Measurements from ENCODE around the gene KIDINS220.

Gene KIDINS220

DNA sequence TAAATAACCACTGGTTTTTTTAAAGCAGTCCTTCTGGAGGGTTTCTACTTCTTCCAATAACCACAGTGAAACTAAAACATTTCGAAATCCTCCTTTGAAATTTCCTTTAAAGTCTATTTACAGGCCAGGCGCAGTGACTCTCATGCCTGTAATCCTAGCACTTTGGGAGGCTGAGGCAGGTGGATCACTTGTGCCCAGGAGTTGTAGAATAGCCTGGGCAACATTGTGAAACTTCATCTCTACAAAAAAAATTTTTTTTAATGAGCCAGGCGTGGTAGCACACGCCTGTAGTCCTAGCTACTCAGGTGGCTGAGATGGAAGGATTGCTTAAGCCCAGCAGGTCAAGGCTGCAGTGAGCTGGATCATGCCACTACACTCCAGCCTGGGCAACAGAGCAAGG, 15.2 kb downstream of the KIDINS220 start:
- H3K36me3 ChIP-seq: peaks cover 22% of the 10 kb centered on the region

GRCh38 chr2:8821276-8822217, 15.9 kb downstream of the KIDINS220 start:
- Histone ChIP-seq H3K4me1 (no peaks in the 10 kb centered on the region; the same call in 1 of the 2 replicates), H3K4me3 (ENCODE audit: low read depth, low read length) (no peak overlapping the region), H3K9me3 (no peaks in the 10 kb centered on the region), H3K36me3 (peaks cover 22% of the 10 kb centered on the region), H3K27me3 (no peaks in the 10 kb centered on the region)
- TF ChIP-seq CTCF (IDR thresholded peaks at IDR 0.05; ENCODE audit: low read depth, low read length): no peak
- no peak for DNase-seq

More for the DNA sequence above, 15.2 kb downstream of the KIDINS220 start:
- DNase-seq: no peak
- no peak for TF ChIP-seq CTCF (IDR thresholded peaks at IDR 0.05; ENCODE audit: low read depth, low read length)
- no peaks in the 10 kb centered on the region for H3K27me3 ChIP-seq
- H3K4me3 ChIP-seq (ENCODE audit: low read depth, low read length): no peak overlapping the region
- no peaks in the 10 kb centered on the region for H3K9me3 ChIP-seq
- H3K4me1 ChIP-seq: no peaks in the 10 kb centered on the region; the same call in 1 of the 2 replicates

GRCh38 chr2:8819948-8820347, 17.5 kb downstream of the KIDINS220 start:
- TF ChIP-seq CTCF (IDR thresholded peaks at IDR 0.05; ENCODE audit: low read depth, low read length): no peak
- Histone ChIP-seq H3K4me1 (no peaks in the 10 kb centered on the region; the same call in 1 of the 2 replicates), H3K27me3 (no peaks in the 10 kb centered on the region), H3K9me3 (no peaks in the 10 kb centered on the region), H3K36me3 (peaks cover 15% of the 10 kb centered on the region), H3K4me3 (ENCODE audit: low read depth, low read length) (no peak overlapping the region)
- no peak for DNase-seq

- no peak for TF ChIP-seq CTCF (IDR thresholded peaks at IDR 0.05; ENCODE audit: low read depth, low read length)
- Histone ChIP-seq H3K4me3 (ENCODE audit: low read depth, low read length) (no peak overlapping the region), H3K4me1 (no peaks in the 10 kb centered on the region; the same call in 1 of the 2 replicates), H3K36me3 (peaks cover 9% of the 10 kb centered on the region), H3K9me3 (no peaks in the 10 kb centered on the region), H3K27me3 (no peaks in the 10 kb centered on the region)
- DNase-seq: no peak
Measured at GRCh38 chr2:8819194-8819593, 18.2 kb downstream of the KIDINS220 start.

DNA sequence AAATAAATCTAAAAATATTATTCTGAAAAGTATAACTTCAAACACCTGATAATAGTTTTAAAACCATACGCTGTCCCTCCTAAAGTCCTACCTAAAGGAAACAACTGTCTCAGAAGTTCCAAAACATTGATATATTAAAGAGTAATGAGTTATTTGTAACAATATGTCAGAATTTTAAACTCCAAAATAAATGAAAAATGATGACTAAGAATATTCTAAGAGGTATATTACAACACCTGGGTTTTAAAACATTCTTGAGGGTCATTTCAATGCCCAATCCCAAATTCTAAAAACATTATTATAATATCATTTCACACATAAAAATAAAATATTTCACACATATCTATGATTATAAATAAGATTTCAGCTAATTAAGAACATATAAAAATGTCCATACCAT, 20.2 kb downstream of the KIDINS220 start:
- no peak for DNase-seq
- no peak for TF ChIP-seq CTCF (IDR thresholded peaks at IDR 0.05; ENCODE audit: low read depth, low read length)
- H3K36me3 ChIP-seq: peaks cover 8% of the 10 kb centered on the region
- H3K27me3 ChIP-seq: no peaks in the 10 kb centered on the region
- no peaks in the 10 kb centered on the region; the same call in 1 of the 2 replicates for H3K4me1 ChIP-seq
- H3K9me3 ChIP-seq: no peaks in the 10 kb centered on the region
- no peak overlapping the region for H3K4me3 ChIP-seq (ENCODE audit: low read depth, low read length)

All from BE2C (cell line).